Panc1 (cell line): Measurements from ENCODE around the gene HVCN1. TPM values are rescaled to one million over a fixed set of nuclear protein-coding genes. Genes with fewer than 3 reads are reported as not detected.

ENCODE experiments used
- ATAC-seq: fragments of 200-7000 bp; cut with Tn5 transposase; 2 replicates; pipeline ENCODE4 v1.9.1; 2020; ENCODE audit warnings: mild to moderate bottlenecking, moderate library complexity
- BruUV-seq: library from RNA; stranded (reverse); fragments of 400-500 nt; replicated peaks from 2 replicates; lab custom pipeline; 2021; lab: Mats Ljungman, UMichigan
- CTCF ChIA-PET: fragments of 300-600 bp; sonication (Branson Sonifier 250); formaldehyde crosslinking; loops from one replicate; lab custom pipeline; 2022; ENCODE audit warnings: antibody characterized with exemption; lab: Charles Lee
- POLR2A ChIA-PET: fragments of 300-600 bp; sonication (Branson Sonifier 250); formaldehyde crosslinking; loops from one replicate; lab custom pipeline; 2022; ENCODE audit warnings: antibody characterized with exemption; lab: Charles Lee
- DNase-seq: peaks from one replicate; pipeline ENCODE4 v3.0.0-alpha.2; 2010; ENCODE audit warnings: low read depth, low spot score
- H3K27ac ChIP-seq: 2 replicates; pipeline ENCODE4 v1.5.1; 2011; ENCODE audit warnings: mild to moderate bottlenecking, low read length, inconsistent platforms
- H3K27me3 ChIP-seq: fragments of 200-500 bp; sonication (Bioruptor generic); 2 replicates; pipeline ENCODE4 v1.6.0; 2014; ENCODE audit warnings: low read length, inconsistent platforms; ENCODE audit not compliant: control insufficient read depth, insufficient read depth
- H3K36me3 ChIP-seq: fragments of 200-500 bp; sonication (Bioruptor generic); 2 replicates; pipeline ENCODE4 v1.5.1; 2014; ENCODE audit warnings: inconsistent platforms, mild to moderate bottlenecking, low read length, moderate library complexity; ENCODE audit not compliant: control insufficient read depth, insufficient read depth
- H3K4me1 ChIP-seq: 2 replicates; pipeline ENCODE4 v1.5.1; 2011; ENCODE audit warnings: inconsistent platforms, mild to moderate bottlenecking, low read length, moderate library complexity; ENCODE audit not compliant: control insufficient read depth, insufficient read depth
- H3K4me3 ChIP-seq, 2 experiments: 2 replicates each; pipeline ENCODE4 v1.5.1; 2011 to 2012; ENCODE audit warnings: low read depth in 2 of 2, low read length in 2 of 2, mild to moderate bottlenecking in 2 of 2, inconsistent platforms in 1 of 2, moderate library complexity in 1 of 2
- H3K9me3 ChIP-seq: fragments of 200-500 bp; sonication (Bioruptor generic); 2 replicates; pipeline ENCODE4 v1.5.1; 2014; ENCODE audit warnings: low read depth, mild to moderate bottlenecking, inconsistent platforms, low read length, moderate library complexity; ENCODE audit not compliant: control insufficient read depth, insufficient read depth
- POLR2AphosphoS5 ChIP-seq: IDR thresholded peaks from 2 replicates; pipeline ENCODE4 v1.6.1; 2012; ENCODE audit warnings: mild to moderate bottlenecking, low read depth, low read length, moderate library complexity
- SIN3A ChIP-seq: IDR thresholded peaks from 2 replicates; pipeline ENCODE4 v1.6.1; 2012; ENCODE audit warnings: low read depth, mild to moderate bottlenecking, low read length, moderate library complexity, borderline replicate concordance; ENCODE audit not compliant: insufficient read depth
- TCF7L2 ChIP-seq: IDR thresholded peaks from 2 replicates; pipeline ENCODE4 v1.6.1; 2011; ENCODE audit warnings: mild to moderate bottlenecking, low read depth, low read length, inconsistent platforms
- in situ Hi-C: cut with HindIII; loops from 2 replicates; pipeline ENCODE4 v1.10.0; 2016; ENCODE audit warnings: low sequenced_read_pairs, low pct_unique_long_range_greater_than_20kb
- intact Hi-C: fragments of 100-400 bp; cut with micrococcal nuclease; formaldehyde crosslinking; loops from one replicate; pipeline ENCODE4 v1.10.0; 2022; ENCODE audit not compliant: unreplicated experiment
- total RNA-seq: library from RNA; stranded (reverse); gene quantifications from one replicate; pipeline ENCODE4 v1.2.1, GENCODE V29; 2021; ENCODE audit not compliant: unreplicated experiment
- TF ChIP-seq, protein P1 (sequence below): fragments of 450-650 bp; IDR thresholded peaks from 2 replicates; pipeline ENCODE4 v1.5.1; 2017; ENCODE audit warnings: mild to moderate bottlenecking
- TF ChIP-seq, protein P2 (sequence below), 2 experiments: IDR thresholded peaks; 2 replicates each; pipeline ENCODE4 v1.6.1; 2011 to 2012; ENCODE audit warnings: low read depth in 2 of 2, control low read depth in 1 of 2, low read length in 1 of 2, mild to moderate bottlenecking in 1 of 2, moderate library complexity in 1 of 2; ENCODE audit not compliant: insufficient read depth in 1 of 2

HVCN1 gene
- total RNA-seq, 1 experiment from 2014 or later, result 0.87 TPM

GRCh38 chr12:110726708-110727369 lies 37.9 kb upstream of the HVCN1 start:
- DNase-seq (no peak), ATAC-seq (no peak)
- TF ChIP-seq TCF7L2, result no peak
- TF ChIP-seq, protein P1, sequence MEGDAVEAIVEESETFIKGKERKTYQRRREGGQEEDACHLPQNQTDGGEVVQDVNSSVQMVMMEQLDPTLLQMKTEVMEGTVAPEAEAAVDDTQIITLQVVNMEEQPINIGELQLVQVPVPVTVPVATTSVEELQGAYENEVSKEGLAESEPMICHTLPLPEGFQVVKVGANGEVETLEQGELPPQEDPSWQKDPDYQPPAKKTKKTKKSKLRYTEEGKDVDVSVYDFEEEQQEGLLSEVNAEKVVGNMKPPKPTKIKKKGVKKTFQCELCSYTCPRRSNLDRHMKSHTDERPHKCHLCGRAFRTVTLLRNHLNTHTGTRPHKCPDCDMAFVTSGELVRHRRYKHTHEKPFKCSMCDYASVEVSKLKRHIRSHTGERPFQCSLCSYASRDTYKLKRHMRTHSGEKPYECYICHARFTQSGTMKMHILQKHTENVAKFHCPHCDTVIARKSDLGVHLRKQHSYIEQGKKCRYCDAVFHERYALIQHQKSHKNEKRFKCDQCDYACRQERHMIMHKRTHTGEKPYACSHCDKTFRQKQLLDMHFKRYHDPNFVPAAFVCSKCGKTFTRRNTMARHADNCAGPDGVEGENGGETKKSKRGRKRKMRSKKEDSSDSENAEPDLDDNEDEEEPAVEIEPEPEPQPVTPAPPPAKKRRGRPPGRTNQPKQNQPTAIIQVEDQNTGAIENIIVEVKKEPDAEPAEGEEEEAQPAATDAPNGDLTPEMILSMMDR, result no peak
- TF ChIP-seq POLR2AphosphoS5, result no peak
- TF ChIP-seq, protein P2, sequence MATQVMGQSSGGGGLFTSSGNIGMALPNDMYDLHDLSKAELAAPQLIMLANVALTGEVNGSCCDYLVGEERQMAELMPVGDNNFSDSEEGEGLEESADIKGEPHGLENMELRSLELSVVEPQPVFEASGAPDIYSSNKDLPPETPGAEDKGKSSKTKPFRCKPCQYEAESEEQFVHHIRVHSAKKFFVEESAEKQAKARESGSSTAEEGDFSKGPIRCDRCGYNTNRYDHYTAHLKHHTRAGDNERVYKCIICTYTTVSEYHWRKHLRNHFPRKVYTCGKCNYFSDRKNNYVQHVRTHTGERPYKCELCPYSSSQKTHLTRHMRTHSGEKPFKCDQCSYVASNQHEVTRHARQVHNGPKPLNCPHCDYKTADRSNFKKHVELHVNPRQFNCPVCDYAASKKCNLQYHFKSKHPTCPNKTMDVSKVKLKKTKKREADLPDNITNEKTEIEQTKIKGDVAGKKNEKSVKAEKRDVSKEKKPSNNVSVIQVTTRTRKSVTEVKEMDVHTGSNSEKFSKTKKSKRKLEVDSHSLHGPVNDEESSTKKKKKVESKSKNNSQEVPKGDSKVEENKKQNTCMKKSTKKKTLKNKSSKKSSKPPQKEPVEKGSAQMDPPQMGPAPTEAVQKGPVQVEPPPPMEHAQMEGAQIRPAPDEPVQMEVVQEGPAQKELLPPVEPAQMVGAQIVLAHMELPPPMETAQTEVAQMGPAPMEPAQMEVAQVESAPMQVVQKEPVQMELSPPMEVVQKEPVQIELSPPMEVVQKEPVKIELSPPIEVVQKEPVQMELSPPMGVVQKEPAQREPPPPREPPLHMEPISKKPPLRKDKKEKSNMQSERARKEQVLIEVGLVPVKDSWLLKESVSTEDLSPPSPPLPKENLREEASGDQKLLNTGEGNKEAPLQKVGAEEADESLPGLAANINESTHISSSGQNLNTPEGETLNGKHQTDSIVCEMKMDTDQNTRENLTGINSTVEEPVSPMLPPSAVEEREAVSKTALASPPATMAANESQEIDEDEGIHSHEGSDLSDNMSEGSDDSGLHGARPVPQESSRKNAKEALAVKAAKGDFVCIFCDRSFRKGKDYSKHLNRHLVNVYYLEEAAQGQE (IDR thresholded peaks at IDR 0.05; ENCODE audit: insufficient read depth in 1 of 2, low read depth in 2 of 2, low read length in 1 of 2), result no peak
- no peak for TF ChIP-seq SIN3A
- H3K4me3 ChIP-seq, result no peak overlapping the region
- CTCF ChIA-PET, result no interaction called here
- intact Hi-C loops (no loop called here), in situ Hi-C loops (no loop called here)
- H3K27me3 ChIP-seq, result no peaks in the 10 kb centered on the region
- H3K9me3 ChIP-seq, result no peaks in the 10 kb centered on the region
- no peaks in the 10 kb centered on the region; the same call in 1 of the 2 replicates for H3K4me1 ChIP-seq
- H3K36me3 ChIP-seq, result peaks cover 39% of the 10 kb centered on the region
- TSS peak; percentile 40 for BruUV-seq
- POLR2A ChIA-PET, result no interaction called here
- no peak overlapping the region for H3K27ac ChIP-seq

DNA sequence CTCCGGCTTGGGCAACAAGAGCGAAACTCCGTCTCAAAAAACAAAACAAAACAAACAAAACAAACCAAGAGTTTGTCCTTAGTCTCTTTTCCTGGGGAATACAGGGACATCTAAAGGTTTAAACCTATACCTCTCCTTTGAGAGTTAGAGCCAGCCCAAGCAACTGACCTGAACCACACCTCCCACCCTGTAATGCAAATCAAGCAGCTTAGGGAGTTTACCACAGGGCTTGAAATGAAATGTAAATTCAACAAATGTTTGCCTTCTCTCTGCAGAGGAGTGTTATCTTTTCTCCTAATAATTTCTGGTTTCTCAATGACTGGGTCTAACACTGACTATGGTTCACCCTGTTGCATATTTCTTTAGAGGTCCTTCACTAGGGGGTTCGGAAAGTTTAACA lies 37.1 kb upstream of the HVCN1 start:
- Histone ChIP-seq H3K4me3 (no peak overlapping the region), H3K36me3 (peaks cover 39% of the 10 kb centered on the region), H3K27me3 (no peaks in the 10 kb centered on the region), H3K9me3 (no peaks in the 10 kb centered on the region), H3K27ac (no peak overlapping the region), H3K4me1 (no peaks in the 10 kb centered on the region)
- POLR2A ChIA-PET, result no interaction called here
- ATAC-seq (no peak), DNase-seq (no peak)
- intact Hi-C loops (no loop called here), in situ Hi-C loops (no loop called here)
- BruUV-seq, result no TSS peak
- CTCF ChIA-PET, result no interaction called here
- TF ChIP-seq POLR2AphosphoS5 (no peak), TCF7L2 (no peak), SIN3A (no peak)
- TF ChIP-seq, protein P2 (IDR thresholded peaks at IDR 0.05; ENCODE audit: insufficient read depth in 1 of 2, low read depth in 2 of 2, low read length in 1 of 2), result no peak
- TF ChIP-seq, protein P1, result no peak
